Measurements from ENCODE around the gene CR1.

DNA sequence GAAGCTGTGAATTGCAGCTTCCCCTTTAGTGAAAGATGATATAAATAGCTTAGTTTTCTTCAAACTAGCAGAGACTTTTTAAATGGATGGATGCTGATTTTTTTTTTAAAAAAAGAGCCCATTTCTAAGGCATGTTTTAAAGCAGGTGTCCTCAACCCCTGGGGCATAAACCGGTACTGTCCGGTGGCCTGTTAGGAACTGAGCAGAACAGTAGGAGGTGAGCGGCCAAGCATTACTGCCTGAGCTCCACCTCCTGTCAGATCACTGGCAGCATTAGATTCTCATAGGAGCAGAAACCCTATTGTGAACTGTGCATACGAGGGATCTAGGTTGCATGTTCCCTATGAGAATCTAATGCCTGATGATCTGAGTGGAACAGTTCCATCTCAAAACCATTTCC, 180.2 kb downstream of the CR1 start:
- no peak for TF ChIP-seq POLR2A (IDR thresholded peaks at IDR 0.05)
- TF ChIP-seq, protein P1, sequence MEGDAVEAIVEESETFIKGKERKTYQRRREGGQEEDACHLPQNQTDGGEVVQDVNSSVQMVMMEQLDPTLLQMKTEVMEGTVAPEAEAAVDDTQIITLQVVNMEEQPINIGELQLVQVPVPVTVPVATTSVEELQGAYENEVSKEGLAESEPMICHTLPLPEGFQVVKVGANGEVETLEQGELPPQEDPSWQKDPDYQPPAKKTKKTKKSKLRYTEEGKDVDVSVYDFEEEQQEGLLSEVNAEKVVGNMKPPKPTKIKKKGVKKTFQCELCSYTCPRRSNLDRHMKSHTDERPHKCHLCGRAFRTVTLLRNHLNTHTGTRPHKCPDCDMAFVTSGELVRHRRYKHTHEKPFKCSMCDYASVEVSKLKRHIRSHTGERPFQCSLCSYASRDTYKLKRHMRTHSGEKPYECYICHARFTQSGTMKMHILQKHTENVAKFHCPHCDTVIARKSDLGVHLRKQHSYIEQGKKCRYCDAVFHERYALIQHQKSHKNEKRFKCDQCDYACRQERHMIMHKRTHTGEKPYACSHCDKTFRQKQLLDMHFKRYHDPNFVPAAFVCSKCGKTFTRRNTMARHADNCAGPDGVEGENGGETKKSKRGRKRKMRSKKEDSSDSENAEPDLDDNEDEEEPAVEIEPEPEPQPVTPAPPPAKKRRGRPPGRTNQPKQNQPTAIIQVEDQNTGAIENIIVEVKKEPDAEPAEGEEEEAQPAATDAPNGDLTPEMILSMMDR (IDR thresholded peaks at IDR 0.05), result no peak

All from body of pancreas (tissue), 4 donors.